A673 (cell line): ENCODE data around the gene S100A10. TPM values are rescaled to one million over a fixed set of nuclear protein-coding genes. Genes with fewer than 3 reads are reported as not detected.

Source experiments
- BruUV-seq: library from RNA; stranded (reverse); fragments of 400-500 nt; replicated peaks from 2 replicates; lab custom pipeline; 2021; lab: Mats Ljungman, UMichigan
- CTCF ChIA-PET: fragments of 300-600 bp; sonication (Branson Sonifier 250); formaldehyde crosslinking; loops from one replicate; lab custom pipeline; 2022; ENCODE audit warnings: antibody characterized with exemption; lab: Charles Lee
- POLR2A ChIA-PET: fragments of 300-600 bp; sonication (Branson Sonifier 250); formaldehyde crosslinking; loops from one replicate; lab custom pipeline; 2022; ENCODE audit warnings: antibody characterized with exemption; ENCODE audit not compliant: low non-redundant PET; lab: Charles Lee
- DNase-seq: peaks from one replicate; pipeline ENCODE4 v3.0.0-alpha.2; 2015; ENCODE audit warnings: low spot score
- H3K27ac ChIP-seq: fragments of 200-600 bp; sonication (generic); 2 replicates; pipeline ENCODE4 v1.5.1; 2016; ENCODE audit warnings: mixed run types, low read depth, mild to moderate bottlenecking, mixed read lengths, antibody characterized with exemption, low read length; ENCODE audit not compliant: poor library complexity, severe bottlenecking
- H3K27me3 ChIP-seq: fragments of 200-600 bp; sonication (generic); replicated peaks from 2 replicates; pipeline ENCODE4 v1.6.1; 2017; ENCODE audit warnings: mixed run types, low read depth, mild to moderate bottlenecking, mixed read lengths, antibody characterized with exemption, low read length; ENCODE audit not compliant: insufficient read depth, poor library complexity
- H3K36me3 ChIP-seq: fragments of 200-600 bp; sonication (generic); 2 replicates; pipeline ENCODE4 v1.6.1; 2016; ENCODE audit warnings: mixed run types, mild to moderate bottlenecking, mixed read lengths, antibody characterized with exemption, low read length; ENCODE audit not compliant: insufficient read depth, poor library complexity, severe bottlenecking
- H3K4me1 ChIP-seq: fragments of 200-600 bp; sonication (generic); 2 replicates; pipeline ENCODE4 v1.6.1; 2017; ENCODE audit warnings: mixed run types, mild to moderate bottlenecking, mixed read lengths, antibody characterized with exemption, low read length; ENCODE audit not compliant: insufficient read depth, poor library complexity, severe bottlenecking
- H3K4me3 ChIP-seq: fragments of 200-600 bp; sonication (generic); 2 replicates; pipeline ENCODE4 v1.5.1; 2016; ENCODE audit warnings: low read depth, mixed run types, mild to moderate bottlenecking, mixed read lengths, low read length; ENCODE audit not compliant: poor library complexity, severe bottlenecking
- H3K9me3 ChIP-seq: fragments of 200-600 bp; sonication (generic); 2 replicates; pipeline ENCODE4 v1.6.1; 2016; ENCODE audit warnings: mixed run types, low read depth, mild to moderate bottlenecking, mixed read lengths, antibody characterized with exemption, low read length; ENCODE audit not compliant: poor library complexity, severe bottlenecking
- EZH2 ChIP-seq: fragments of 200-600 bp; sonication (generic); IDR thresholded peaks from 2 replicates; pipeline ENCODE4 v1.6.1; 2017; ENCODE audit warnings: borderline replicate concordance, low read depth, mild to moderate bottlenecking, mixed read lengths, antibody characterized with exemption, low read length; ENCODE audit not compliant: poor library complexity, severe bottlenecking
- intact Hi-C: fragments of 100-400 bp; cut with micrococcal nuclease; formaldehyde crosslinking; loops from one replicate; pipeline ENCODE4 v1.10.0; 2022; ENCODE audit not compliant: unreplicated experiment
- total RNA-seq: library from RNA; stranded (reverse); gene quantifications from 2 replicates; pipeline ENCODE4 v1.2.3, GENCODE V29; 2021
- TF ChIP-seq, protein P1 (sequence below): fragments of 300-800, 200-600 bp; sonication (generic); conservative IDR thresholded peaks from 2 replicates; pipeline ENCODE4 v1.5.1; 2017; ENCODE audit warnings: low read depth, mild to moderate bottlenecking, antibody characterized with exemption, low read length, moderate library complexity, mixed read lengths

Gene S100A10
- total RNA-seq, 1 experiment from 2014 or later, result 42.4 TPM

GRCh38 chr1:151992303-151993083, 1.2 kb downstream of the S100A10 start:
- Histone ChIP-seq H3K27ac (no peak overlapping the region), H3K27me3 (peaks cover 7% of the 10 kb centered on the region), H3K9me3 (no peaks in the 10 kb centered on the region), H3K4me1 (peaks cover 55% of the 10 kb centered on the region), H3K36me3 (no peaks in the 10 kb centered on the region), H3K4me3 (peak overlapping the region; percentile 65)
- TF ChIP-seq, protein P1, sequence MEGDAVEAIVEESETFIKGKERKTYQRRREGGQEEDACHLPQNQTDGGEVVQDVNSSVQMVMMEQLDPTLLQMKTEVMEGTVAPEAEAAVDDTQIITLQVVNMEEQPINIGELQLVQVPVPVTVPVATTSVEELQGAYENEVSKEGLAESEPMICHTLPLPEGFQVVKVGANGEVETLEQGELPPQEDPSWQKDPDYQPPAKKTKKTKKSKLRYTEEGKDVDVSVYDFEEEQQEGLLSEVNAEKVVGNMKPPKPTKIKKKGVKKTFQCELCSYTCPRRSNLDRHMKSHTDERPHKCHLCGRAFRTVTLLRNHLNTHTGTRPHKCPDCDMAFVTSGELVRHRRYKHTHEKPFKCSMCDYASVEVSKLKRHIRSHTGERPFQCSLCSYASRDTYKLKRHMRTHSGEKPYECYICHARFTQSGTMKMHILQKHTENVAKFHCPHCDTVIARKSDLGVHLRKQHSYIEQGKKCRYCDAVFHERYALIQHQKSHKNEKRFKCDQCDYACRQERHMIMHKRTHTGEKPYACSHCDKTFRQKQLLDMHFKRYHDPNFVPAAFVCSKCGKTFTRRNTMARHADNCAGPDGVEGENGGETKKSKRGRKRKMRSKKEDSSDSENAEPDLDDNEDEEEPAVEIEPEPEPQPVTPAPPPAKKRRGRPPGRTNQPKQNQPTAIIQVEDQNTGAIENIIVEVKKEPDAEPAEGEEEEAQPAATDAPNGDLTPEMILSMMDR, result no peak
- TF ChIP-seq EZH2, result no peak
- ChIA-PET POLR2A (no interaction called here), CTCF (interaction anchor here (1.1 kb wide), 1 partner anchor 24 kb away, joined by 3 read pairs; no protein-coding TSS in a partner anchor)
- no peak for DNase-seq
- intact Hi-C loops, result no loop called here
- TSS peak; percentile 45 for BruUV-seq

DNA sequence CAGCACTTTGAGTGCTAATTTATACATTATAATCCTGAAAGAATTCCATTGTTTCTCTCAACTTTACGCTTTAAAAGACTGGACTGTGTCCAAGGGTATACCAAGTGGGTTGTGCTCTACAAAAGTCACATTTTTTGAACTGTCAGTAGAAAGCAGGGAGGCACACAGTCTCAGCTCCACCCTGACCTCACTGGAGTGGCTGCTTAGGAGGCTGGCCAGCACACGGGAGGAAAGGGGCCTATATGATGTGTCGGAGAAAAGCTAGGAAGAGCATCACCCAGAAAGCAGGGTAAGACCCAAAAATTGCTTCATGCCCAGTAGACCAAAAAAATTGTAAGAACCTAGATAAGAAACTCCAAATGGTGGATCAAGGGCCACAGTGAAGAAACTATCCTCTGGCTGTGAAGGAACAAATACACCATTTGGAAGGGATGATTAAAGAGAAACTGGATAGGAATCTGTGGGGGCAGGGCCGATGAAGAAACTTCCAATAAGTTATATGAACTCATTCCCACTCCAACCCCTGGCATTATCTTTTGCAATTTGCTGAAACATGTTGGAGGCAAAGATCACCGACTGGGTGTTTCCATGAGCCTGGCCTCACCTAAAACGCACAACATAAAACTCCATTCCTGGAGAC, 1.9 kb downstream of the S100A10 start:
- TF ChIP-seq, protein P1, result no peak
- no peak for TF ChIP-seq EZH2
- Histone ChIP-seq H3K27ac (no peak overlapping the region), H3K27me3 (peaks cover 7% of the 10 kb centered on the region), H3K9me3 (no peaks in the 10 kb centered on the region), H3K36me3 (no peaks in the 10 kb centered on the region), H3K4me3 (peak overlapping the region; percentile 65), H3K4me1 (peaks cover 55% of the 10 kb centered on the region)
- CTCF ChIA-PET, result interaction anchor here (0.7 to 1.1 kb wide), 2 partner anchors 24 kb away, joined by 3 read pairs; no protein-coding TSS in a partner anchor
- no peak for DNase-seq
- BruUV-seq, result no TSS peak
- POLR2A ChIA-PET, result no interaction called here
- intact Hi-C loops, result no loop called here

- intact Hi-C loops, result no loop called here
- H3K27ac ChIP-seq, result no peak overlapping the region
- POLR2A ChIA-PET, result no interaction called here
These were observed 2.8 kb downstream of the S100A10 start for GRCh38 chr1:151990856-151991198.

More at GRCh38 chr1:151990856-151991198, 2.8 kb downstream of the S100A10 start:
- H3K36me3 ChIP-seq, result no peaks in the 10 kb centered on the region
- no peak overlapping the region for H3K4me3 ChIP-seq
- BruUV-seq, result no TSS peak
- no peaks in the 10 kb centered on the region for H3K9me3 ChIP-seq
- CTCF ChIA-PET, result no interaction called here
- peaks cover 7% of the 10 kb centered on the region for H3K27me3 ChIP-seq
- no peak for TF ChIP-seq EZH2
- TF ChIP-seq, protein P1, result no peak
- no peak for DNase-seq
- peaks cover 58% of the 10 kb centered on the region for H3K4me1 ChIP-seq
